Subcutaneous abdominal adipose tissue (tissue), 5 donors: Measurements from ENCODE around the gene CAPZA3.

ENCODE experiments used
- H3K27ac ChIP-seq: one replicate; pipeline ENCODE4 v1.7.0; 2013; ENCODE audit warnings: low read depth, mild to moderate bottlenecking, inconsistent platforms, low read length, moderate library complexity
- H3K27me3 ChIP-seq, 5 donors: one replicate each; pipeline ENCODE4 v1.7.0; 2013; ENCODE audit warnings: low read length in 5 of 5, inconsistent platforms in 1 of 5; ENCODE audit not compliant: control insufficient read depth in 5 of 5, insufficient read depth in 4 of 5
- H3K36me3 ChIP-seq, 5 donors: one replicate each; pipeline ENCODE4 v1.7.0; 2013; ENCODE audit warnings: low read length in 5 of 5; ENCODE audit not compliant: control insufficient read depth in 5 of 5, insufficient read depth in 5 of 5
- H3K4me1 ChIP-seq, 5 donors: one replicate each; pipeline ENCODE4 v1.7.0; 2013; ENCODE audit warnings: low read length in 5 of 5, mild to moderate bottlenecking in 3 of 5, moderate library complexity in 1 of 5; ENCODE audit not compliant: control insufficient read depth in 5 of 5, insufficient read depth in 5 of 5
- H3K4me3 ChIP-seq, 5 donors: one replicate each; pipeline ENCODE4 v1.7.0; 2013; ENCODE audit warnings: low read length in 5 of 5, low read depth in 1 of 5
- H3K9ac ChIP-seq, 5 donors: one replicate each; pipeline ENCODE4 v1.7.0; 2013; ENCODE audit warnings: low read length in 5 of 5, mild to moderate bottlenecking in 4 of 5, moderate library complexity in 3 of 5
- H3K9me3 ChIP-seq, 5 donors: one replicate each; pipeline ENCODE4 v1.7.0; 2013; ENCODE audit warnings: low read length in 5 of 5; ENCODE audit not compliant: control insufficient read depth in 5 of 5
- donor health status: healthy.
- donor health status: healthy.
- donor health status: healthy.
- donor health status: healthy.
- donor health status: healthy.

Gene CAPZA3

DNA sequence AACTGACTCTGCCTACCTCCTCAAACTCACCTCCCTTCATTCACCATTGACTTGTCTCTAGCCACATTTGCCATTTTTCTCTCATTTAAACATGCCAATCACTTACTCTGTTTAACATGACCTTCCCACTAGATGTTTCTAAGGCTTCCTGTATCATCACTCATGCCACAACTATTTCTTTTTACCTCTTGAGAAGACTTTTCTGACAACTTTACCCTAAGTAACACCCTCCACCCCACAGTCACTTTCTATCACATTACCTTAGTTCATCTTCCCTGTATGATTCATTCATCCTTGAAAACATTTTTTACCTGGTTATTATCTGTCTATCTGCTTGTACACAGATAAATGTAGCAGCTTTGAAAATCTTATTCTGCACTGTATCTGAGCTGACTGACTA lies 19.5 kb upstream of the CAPZA3 start:
- Histone ChIP-seq H3K27ac (no peak overlapping the region), H3K36me3 (no peaks in the 10 kb centered on the region), H3K9me3 (no peaks in the 10 kb centered on the region), H3K9ac (no peak overlapping the region), H3K4me3 (no peak overlapping the region), H3K27me3 (no peaks in the 10 kb centered on the region), H3K4me1 (no peaks in the 10 kb centered on the region)

DNA sequence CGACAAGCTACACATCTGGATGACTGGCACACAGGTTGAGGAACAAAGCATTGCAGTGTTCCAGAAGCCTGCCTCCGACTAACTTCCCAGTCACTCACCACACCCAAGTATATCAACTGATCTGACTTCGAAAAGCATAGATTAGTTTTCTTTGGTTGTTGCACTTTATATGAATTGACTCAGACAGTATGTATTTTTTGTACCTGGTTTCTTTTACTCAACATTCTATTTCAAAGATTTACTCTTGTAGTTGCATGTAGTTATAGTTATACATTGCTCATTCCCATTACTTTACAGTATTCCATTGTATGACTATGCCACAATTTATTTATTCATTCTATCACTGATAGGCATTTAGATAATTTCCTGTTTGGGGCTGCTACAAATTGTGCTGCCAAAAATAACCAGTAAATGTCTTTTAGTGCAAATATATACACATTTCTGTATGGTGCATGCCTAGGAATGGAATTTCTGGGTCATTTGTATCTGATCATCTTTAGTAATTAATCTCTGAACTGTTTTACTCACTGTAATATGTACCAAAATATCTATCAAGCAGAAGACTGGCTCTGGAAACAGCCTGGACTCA lies 17.9 kb upstream of the CAPZA3 start:
- H3K4me3 ChIP-seq = no peak overlapping the region
- H3K4me1 ChIP-seq = no peaks in the 10 kb centered on the region
- H3K36me3 ChIP-seq = no peaks in the 10 kb centered on the region
- H3K27ac ChIP-seq = no peak overlapping the region
- no peak overlapping the region for H3K9ac ChIP-seq
- no peaks in the 10 kb centered on the region for H3K27me3 ChIP-seq
- H3K9me3 ChIP-seq = no peaks in the 10 kb centered on the region

- Histone ChIP-seq H3K36me3 (no peaks in the 10 kb centered on the region), H3K9me3 (no peaks in the 10 kb centered on the region), H3K27me3 (no peaks in the 10 kb centered on the region)
Measured at GRCh38 chr12:18720690-18721089, 17.2 kb upstream of the CAPZA3 start.

DNA sequence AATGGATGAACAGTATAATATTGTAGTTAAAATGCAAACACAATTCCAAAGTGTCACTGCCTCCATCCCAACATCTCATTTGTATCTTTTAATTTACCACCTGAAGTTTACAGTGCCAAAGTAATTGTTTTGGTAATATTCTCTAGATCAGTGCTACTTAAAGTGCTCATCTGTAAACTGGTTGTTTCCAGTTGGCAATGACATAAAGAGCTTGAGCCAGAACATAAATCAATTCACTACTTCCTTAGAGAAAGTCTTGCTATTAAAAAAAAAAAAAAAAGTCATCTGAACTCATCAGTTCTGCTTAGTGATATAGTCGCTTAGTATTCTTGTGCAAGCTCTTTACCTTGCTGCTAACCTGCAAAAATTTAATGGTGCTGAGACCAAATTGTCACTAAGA lies 16.5 kb upstream of the CAPZA3 start:
- Histone ChIP-seq H3K9me3 (no peaks in the 10 kb centered on the region), H3K27me3 (no peaks in the 10 kb centered on the region), H3K4me3 (no peak overlapping the region), H3K36me3 (no peaks in the 10 kb centered on the region), H3K4me1 (no peaks in the 10 kb centered on the region), H3K9ac (no peak overlapping the region), H3K27ac (no peak overlapping the region)

More at GRCh38 chr12:18720690-18721089, 17.2 kb upstream of the CAPZA3 start:
- no peak overlapping the region for H3K4me3 ChIP-seq
- no peak overlapping the region for H3K9ac ChIP-seq
- H3K27ac ChIP-seq = no peak overlapping the region
- H3K4me1 ChIP-seq = no peaks in the 10 kb centered on the region

GRCh38 chr12:18723752-18724151 lies 14.2 kb upstream of the CAPZA3 start:
- H3K27me3 ChIP-seq = no peaks in the 10 kb centered on the region
- no peaks in the 10 kb centered on the region for H3K9me3 ChIP-seq
- H3K4me1 ChIP-seq = no peaks in the 10 kb centered on the region
- no peak overlapping the region for H3K9ac ChIP-seq
- H3K36me3 ChIP-seq = no peaks in the 10 kb centered on the region
- H3K4me3 ChIP-seq = no peak overlapping the region
- no peak overlapping the region for H3K27ac ChIP-seq

- H3K36me3 ChIP-seq = no peaks in the 10 kb centered on the region
- peaks cover 4 to 14% (median 7%) of the 10 kb centered on the region in 5 donors for H3K9me3 ChIP-seq
- no peak overlapping the region for H3K4me3 ChIP-seq
- H3K4me1 ChIP-seq = no peaks in the 10 kb centered on the region
- H3K27ac ChIP-seq = no peak overlapping the region
- no peaks in the 10 kb centered on the region for H3K27me3 ChIP-seq
- H3K9ac ChIP-seq = no peak overlapping the region
Measured at GRCh38 chr12:18731156-18731555, 6.8 kb upstream of the CAPZA3 start.

- no peak overlapping the region for H3K9ac ChIP-seq
- H3K27ac ChIP-seq = no peak overlapping the region
- no peaks in the 10 kb centered on the region for H3K36me3 ChIP-seq
- peaks cover 7 to 24% (median 11%) of the 10 kb centered on the region in 5 donors for H3K4me1 ChIP-seq
- no peaks in the 10 kb centered on the region for H3K27me3 ChIP-seq
- H3K9me3 ChIP-seq = no peaks in the 10 kb centered on the region
- H3K4me3 ChIP-seq = no peak overlapping the region
Measured at GRCh38 chr12:18747895-18748294, 10.0 kb downstream of the CAPZA3 start.

DNA sequence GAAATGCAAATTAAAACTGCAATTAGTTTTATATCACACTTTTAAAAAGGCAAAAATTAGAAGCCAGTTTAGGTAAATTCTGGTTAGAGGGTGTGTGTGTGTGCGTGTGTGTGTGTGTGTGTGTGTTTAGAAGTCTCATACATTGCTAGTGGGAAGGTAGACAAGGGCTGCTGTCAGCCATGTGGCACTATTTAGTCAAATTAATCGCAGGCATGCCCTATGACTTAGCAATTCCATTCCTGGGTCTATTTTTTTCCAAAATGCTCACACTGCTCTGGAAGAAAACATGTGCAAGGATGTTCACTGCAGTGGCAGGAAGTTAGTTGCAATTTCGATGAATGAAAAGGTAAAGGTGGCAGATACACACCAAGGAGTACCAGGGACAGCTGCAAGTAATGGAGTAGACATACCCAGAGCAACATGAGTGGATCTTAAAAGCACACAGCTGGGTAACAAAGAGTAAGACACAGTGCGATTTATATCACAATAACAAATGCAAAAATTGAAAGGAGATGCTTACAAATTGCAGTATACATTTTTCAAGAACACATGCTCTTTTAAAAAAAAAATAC lies 11.6 kb downstream of the CAPZA3 start:
- Histone ChIP-seq H3K36me3 (no peaks in the 10 kb centered on the region), H3K27ac (no peak overlapping the region), H3K9ac (no peak overlapping the region), H3K27me3 (no peaks in the 10 kb centered on the region), H3K4me3 (no peak overlapping the region), H3K4me1 (peaks cover 12 to 40% (median 26%) of the 10 kb centered on the region in 5 donors), H3K9me3 (no peaks in the 10 kb centered on the region)

GRCh38 chr12:18750085-18750484 lies 12.2 kb downstream of the CAPZA3 start:
- Histone ChIP-seq H3K4me1 (peaks cover 12 to 41% (median 26%) of the 10 kb centered on the region in 5 donors), H3K27ac (peak overlapping the region; percentile 98), H3K36me3 (no peaks in the 10 kb centered on the region), H3K9me3 (no peaks in the 10 kb centered on the region), H3K4me3 (no peak overlapping the region), H3K9ac (peak overlapping the region in 2 of 5 donors; percentile 3 to 41), H3K27me3 (no peaks in the 10 kb centered on the region)

DNA sequence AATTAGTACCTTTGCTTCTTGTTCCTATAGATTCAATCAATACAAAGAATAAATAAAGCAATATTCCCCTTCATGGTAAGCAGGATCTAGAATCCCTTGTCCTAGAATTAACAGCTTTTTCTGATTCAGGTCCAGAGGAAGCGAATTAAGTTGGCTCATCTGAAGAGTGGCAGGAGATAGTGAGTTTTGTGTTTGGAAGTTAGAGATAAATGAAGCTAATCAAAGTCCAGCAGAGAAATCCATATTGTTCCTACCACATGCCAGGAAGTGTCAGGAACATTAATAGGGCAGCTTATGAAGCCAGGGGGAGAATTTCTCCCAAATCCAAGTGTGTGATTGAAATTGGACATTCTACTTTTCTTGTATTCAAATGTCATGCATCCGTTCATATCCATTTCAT lies 13.9 kb downstream of the CAPZA3 start:
- H3K9me3 ChIP-seq = no peaks in the 10 kb centered on the region
- peak overlapping the region; percentile 98 for H3K27ac ChIP-seq
- H3K4me3 ChIP-seq = no peak overlapping the region
- H3K4me1 ChIP-seq = peaks cover 12 to 41% (median 26%) of the 10 kb centered on the region in 5 donors
- no peaks in the 10 kb centered on the region for H3K27me3 ChIP-seq
- H3K36me3 ChIP-seq = no peaks in the 10 kb centered on the region
- H3K9ac ChIP-seq = peak overlapping the region in 3 of 5 donors; percentile 7 to 67 (median 30)
